Stimulated activated CD4-positive, alpha-beta T cell treated with anti-CD3 and anti-CD28 coated beads, Interleukin-2, amount 100 ng/mL, for 48 hours (primary cell): ENCODE data around the gene PCED1B.

ENCODE experiments used
- DNase-seq, 2 donors: peaks; one replicate each; pipeline ENCODE4 v3.0.0-alpha.2; 2020

Gene PCED1B

GRCh38 chr12:47123730-47124129 is 44.3 kb downstream of the PCED1B start:
- DNase-seq: no peak

GRCh38 chr12:47124451-47124850 is 45.0 kb downstream of the PCED1B start:
- no peak for DNase-seq

- no peak for DNase-seq
Observed at GRCh38 chr12:47126246-47126645, 46.8 kb downstream of the PCED1B start.

- DNase-seq: no peak
Observed at GRCh38 chr12:47131011-47131410, 51.6 kb downstream of the PCED1B start.

GRCh38 chr12:47134005-47134404 is 54.6 kb downstream of the PCED1B start:
- DNase-seq: no peak

- DNase-seq: no peak
Observed at GRCh38 chr12:47135578-47135977, 56.2 kb downstream of the PCED1B start.

GRCh38 chr12:47139000-47139681 is 59.7 kb downstream of the PCED1B start:
- DNase-seq: no peak

GRCh38 chr12:47141459-47141858 is 62.0 kb downstream of the PCED1B start:
- no peak for DNase-seq

- DNase-seq: no peak
Observed at GRCh38 chr12:47144769-47145168, 65.3 kb downstream of the PCED1B start.

- no peak for DNase-seq
Observed at GRCh38 chr12:47145188-47145587, 65.8 kb downstream of the PCED1B start.

GRCh38 chr12:47147739-47148138 is 68.3 kb downstream of the PCED1B start:
- DNase-seq: no peak

- DNase-seq: no peak
Observed at GRCh38 chr12:47149146-47149545, 69.7 kb downstream of the PCED1B start.

- DNase-seq: no peak
Observed at GRCh38 chr12:47152095-47152494, 72.7 kb downstream of the PCED1B start.

- DNase-seq: no peak
Observed at GRCh38 chr12:47155457-47156166, 76.2 kb downstream of the PCED1B start.

GRCh38 chr12:47156167-47156736 is 76.8 kb downstream of the PCED1B start:
- DNase-seq: no peak

GRCh38 chr12:47158792-47159191 is 79.4 kb downstream of the PCED1B start:
- no peak for DNase-seq

- DNase-seq: no peak
Observed at GRCh38 chr12:47159348-47159747, 79.9 kb downstream of the PCED1B start.

GRCh38 chr12:47160316-47161244 is 81.2 kb downstream of the PCED1B start:
- DNase-seq: no peak

- DNase-seq: no peak
Observed at GRCh38 chr12:47164116-47164515, 84.7 kb downstream of the PCED1B start.

GRCh38 chr12:47164724-47165439 is 85.5 kb downstream of the PCED1B start:
- DNase-seq: no peak

GRCh38 chr12:47165934-47166333 is 86.5 kb downstream of the PCED1B start:
- DNase-seq: no peak

- no peak for DNase-seq
Observed at GRCh38 chr12:47166365-47166764, 86.9 kb downstream of the PCED1B start.
